Measurements from ENCODE around the gene SATB1.

DNA sequence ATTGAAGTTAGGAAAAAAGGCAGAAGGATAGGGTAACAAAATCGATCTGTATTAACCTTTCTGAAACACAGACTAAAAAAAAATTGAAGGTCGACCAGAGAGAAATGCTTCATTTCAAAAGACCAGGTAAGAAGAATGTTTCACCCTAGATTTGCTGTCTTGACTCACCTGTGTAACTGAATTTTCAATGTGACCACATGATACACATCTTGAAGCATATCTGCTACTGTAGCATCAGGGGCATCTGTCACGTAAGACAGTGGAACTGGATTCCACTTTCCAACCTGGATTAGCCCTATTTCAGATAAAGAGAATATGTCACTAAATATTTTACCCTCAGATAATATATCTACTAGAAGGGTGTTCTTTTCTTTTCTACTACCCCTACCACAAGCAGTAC lies 9.3 kb downstream of the SATB1 start:
- TF ChIP-seq EZH2 (IDR thresholded peaks at IDR 0.05), result no peak
- TF ChIP-seq POLR2AphosphoS5 (IDR thresholded peaks at IDR 0.05; ENCODE audit: borderline replicate concordance, low read depth, low read length), result no peak
